OCI-LY1 (cell line): ENCODE data around the gene LINGO1.

Experiments
- H2AFZ ChIP-seq: fragments of 200-600 bp; sonication (generic), shearing (Covaris generic); 2 replicates; pipeline ENCODE4 v1.6.0; 2014; ENCODE audit warnings: antibody characterized with exemption, mild to moderate bottlenecking, low read length
- H3F3A ChIP-seq: fragments of 200-600 bp; sonication (generic), shearing (Covaris generic); 2 replicates; pipeline ENCODE4 v1.6.0; 2014; ENCODE audit warnings: mild to moderate bottlenecking, antibody characterized with exemption, low read length, moderate library complexity; ENCODE audit not compliant: insufficient read depth
- H3K27ac ChIP-seq: fragments of 200-600 bp; sonication (generic); 2 replicates; pipeline ENCODE4 v1.5.1; 2014; ENCODE audit warnings: low read length, mixed run types, mild to moderate bottlenecking, low read depth; ENCODE audit not compliant: poor library complexity, severe bottlenecking
- H3K27me3 ChIP-seq: fragments of 200-600 bp; sonication (generic); 2 replicates; pipeline ENCODE4 v1.6.0; 2014; ENCODE audit warnings: antibody characterized with exemption, mild to moderate bottlenecking, low read length, moderate library complexity; ENCODE audit not compliant: insufficient read depth
- H3K36me3 ChIP-seq: fragments of 200-600 bp; sonication (generic); 2 replicates; pipeline ENCODE4 v1.6.1; 2014; ENCODE audit warnings: mild to moderate bottlenecking, antibody characterized with exemption, low read length, moderate library complexity, mixed read lengths; ENCODE audit not compliant: insufficient read depth
- H3K4me1 ChIP-seq: fragments of 200-600 bp; sonication (generic); 2 replicates; pipeline ENCODE4 v1.5.1; 2014; ENCODE audit warnings: mild to moderate bottlenecking, low read length, moderate library complexity; ENCODE audit not compliant: insufficient read depth, severe bottlenecking
- H3K4me2 ChIP-seq: fragments of 200-600 bp; sonication (generic), shearing (Covaris generic); 2 replicates; pipeline ENCODE4 v1.6.1; 2014; ENCODE audit warnings: low read length
- H3K4me3 ChIP-seq: fragments of 200-600 bp; sonication (generic); 2 replicates; pipeline ENCODE4 v1.5.1; 2014; ENCODE audit warnings: low read length, low read depth, mild to moderate bottlenecking, mixed read lengths; ENCODE audit not compliant: poor library complexity, severe bottlenecking
- H3K79me2 ChIP-seq: fragments of 200-600 bp; shearing (Covaris generic); 2 replicates; pipeline ENCODE4 v1.6.1; 2016; ENCODE audit warnings: mixed run types, low read length, mixed read lengths; ENCODE audit not compliant: insufficient read depth
- H3K9ac ChIP-seq: fragments of 200-600 bp; sonication (generic), shearing (Covaris generic); 2 replicates; pipeline ENCODE4 v1.6.1; 2014; ENCODE audit warnings: mild to moderate bottlenecking, low read length, mixed read lengths
- H3K9me2 ChIP-seq: fragments of 200-600 bp; sonication (generic), shearing (Covaris generic); 2 replicates; pipeline ENCODE4 v1.6.1; 2014; ENCODE audit warnings: low read depth, mild to moderate bottlenecking, low read length, mixed read lengths
- H3K9me3 ChIP-seq: fragments of 200-600 bp; shearing (Covaris generic); 2 replicates; pipeline ENCODE4 v1.6.1; 2014; ENCODE audit warnings: low read length, mixed read lengths
- H4K20me1 ChIP-seq: fragments of 200-600 bp; sonication (generic), shearing (Covaris generic); 2 replicates; pipeline ENCODE4 v1.6.0; 2016; ENCODE audit warnings: mild to moderate bottlenecking, low read length; ENCODE audit not compliant: insufficient read depth
- CTCF ChIP-seq: fragments of 200-600 bp; sonication (generic), shearing (Covaris generic); IDR thresholded peaks from 2 replicates; pipeline ENCODE4 v1.5.1; 2017; ENCODE audit warnings: mild to moderate bottlenecking, antibody characterized with exemption, low read length, moderate library complexity, mixed read lengths
- EZH2 ChIP-seq: fragments of 200-600 bp; sonication (generic), shearing (Covaris generic); IDR thresholded peaks from 2 replicates; pipeline ENCODE4 v1.8.0; 2017; ENCODE audit warnings: borderline replicate concordance, mixed run types, mild to moderate bottlenecking, antibody characterized with exemption, low read length, moderate library complexity, mixed read lengths

LINGO1 gene

GRCh38 chr15:77607111-77607893, 25.4 kb downstream of the LINGO1 start:
- no peaks in the 10 kb centered on the region; the same call in 1 of the 2 replicates for H3K27me3 ChIP-seq
- no peak for TF ChIP-seq CTCF
- H3K9me2 ChIP-seq: no peaks in the 10 kb centered on the region
- H3K9ac ChIP-seq: no peak overlapping the region
- no peaks in the 10 kb centered on the region for H3K9me3 ChIP-seq
- H3K4me3 ChIP-seq: no peak overlapping the region
- no peaks in the 10 kb centered on the region for H3K36me3 ChIP-seq
- no peaks in the 10 kb centered on the region for H3F3A ChIP-seq
- H4K20me1 ChIP-seq: no peaks in the 10 kb centered on the region
- H3K27ac ChIP-seq: no peak overlapping the region
- H2AFZ ChIP-seq: no peak overlapping the region
- no peak overlapping the region for H3K4me2 ChIP-seq
- H3K79me2 ChIP-seq: no peaks in the 10 kb centered on the region
- H3K4me1 ChIP-seq: no peaks in the 10 kb centered on the region

GRCh38 chr15:77606142-77607034, 26.3 kb downstream of the LINGO1 start:
- no peak for TF ChIP-seq EZH2
- no peak for TF ChIP-seq CTCF
- no peaks in the 10 kb centered on the region for H3K9me2 ChIP-seq
- no peaks in the 10 kb centered on the region for H3K4me1 ChIP-seq
- H3K9ac ChIP-seq: no peak overlapping the region
- no peaks in the 10 kb centered on the region for H3F3A ChIP-seq
- no peaks in the 10 kb centered on the region for H3K9me3 ChIP-seq
- no peaks in the 10 kb centered on the region for H4K20me1 ChIP-seq
- H3K79me2 ChIP-seq: no peaks in the 10 kb centered on the region
- no peaks in the 10 kb centered on the region for H3K36me3 ChIP-seq
- H3K27ac ChIP-seq: no peak overlapping the region
- H3K4me3 ChIP-seq: no peak overlapping the region
- no peak overlapping the region for H2AFZ ChIP-seq
- H3K4me2 ChIP-seq: no peak overlapping the region
- H3K27me3 ChIP-seq: no peaks in the 10 kb centered on the region; the same call in 1 of the 2 replicates

GRCh38 chr15:77605547-77605946, 27.2 kb downstream of the LINGO1 start:
- H2AFZ ChIP-seq: no peak overlapping the region
- no peak overlapping the region for H3K4me3 ChIP-seq
- H3K9ac ChIP-seq: no peak overlapping the region
- H3K9me3 ChIP-seq: no peaks in the 10 kb centered on the region
- no peaks in the 10 kb centered on the region for H3F3A ChIP-seq
- H3K4me1 ChIP-seq: no peaks in the 10 kb centered on the region
- no peaks in the 10 kb centered on the region for H4K20me1 ChIP-seq
- H3K27ac ChIP-seq: no peak overlapping the region
- no peaks in the 10 kb centered on the region for H3K79me2 ChIP-seq
- no peak overlapping the region for H3K4me2 ChIP-seq
- no peaks in the 10 kb centered on the region for H3K9me2 ChIP-seq
- no peaks in the 10 kb centered on the region; the same call in 1 of the 2 replicates for H3K27me3 ChIP-seq
- no peaks in the 10 kb centered on the region for H3K36me3 ChIP-seq
- TF ChIP-seq CTCF (no peak), EZH2 (no peak)
